Thymus (tissue), 11 donors: ENCODE results near the gene MBTPS1. TPM values are rescaled to one million over a fixed set of nuclear protein-coding genes. Genes with fewer than 3 reads are reported as not detected.

Experiments used
- DNase-seq, 9 donors: peaks; one replicate each; pipeline ENCODE4 v3.0.0-alpha.2; 2013; ENCODE audit warnings: low spot score in 9 of 9, low read depth in 6 of 9, missing footprints in 1 of 9
- H3K27ac ChIP-seq, 2 donors: one replicate each; pipeline ENCODE4 v1.5.1; 2013; ENCODE audit warnings: control low read depth in 1 of 2, low read depth in 1 of 2, low read length in 1 of 2, mild to moderate bottlenecking in 1 of 2, moderate library complexity in 1 of 2
- H3K27me3 ChIP-seq, 2 donors: one replicate each; pipeline ENCODE4 v1.5.1; 2013; ENCODE audit warnings: low read length in 1 of 2; ENCODE audit not compliant: control insufficient read depth in 2 of 2, insufficient read depth in 1 of 2
- H3K36me3 ChIP-seq, 2 donors: one replicate each; pipeline ENCODE4 v1.5.1; 2013; ENCODE audit warnings: low read length in 1 of 2, mild to moderate bottlenecking in 1 of 2, moderate library complexity in 1 of 2; ENCODE audit not compliant: control insufficient read depth in 2 of 2, insufficient read depth in 2 of 2
- H3K4me1 ChIP-seq, 2 donors: one replicate each; pipeline ENCODE4 v1.5.1; 2013; ENCODE audit warnings: low read length in 2 of 2; ENCODE audit not compliant: control insufficient read depth in 2 of 2, insufficient read depth in 2 of 2
- H3K4me3 ChIP-seq, 2 donors: one replicate each; pipeline ENCODE4 v1.5.1; 2013; ENCODE audit warnings: low read length in 2 of 2, control low read depth in 1 of 2, mild to moderate bottlenecking in 1 of 2
- H3K9me3 ChIP-seq, 2 donors: one replicate each; pipeline ENCODE4 v1.5.1; 2013; ENCODE audit warnings: low read length in 1 of 2, mild to moderate bottlenecking in 1 of 2; ENCODE audit not compliant: control insufficient read depth in 2 of 2, insufficient read depth in 1 of 2
- WGBS: extraction: QIAGEN DNeasy Blood & Tissue Kit; methylation state at CpG from one replicate; pipeline ENCODE4 v1.1.7; 2013; 5-methylcytosine and 5-hydroxymethylcytosine counted together
- polyA plus RNA-seq: library from polyadenylated mRNA; stranded (reverse); fragments of 200-250 nt; gene quantifications from one replicate; pipeline ENCODE4 v1.2.3, GENCODE V29; 2013
- total RNA-seq: library from RNA; stranded (reverse); fragments of 120-200 nt; gene quantifications from one replicate; pipeline ENCODE4 v1.2.4, GENCODE V29; 2013
- donor health status: healthy.

MBTPS1 gene
- total and polyA plus RNA-seq, 2 donors: 39.4 to 65.6 TPM

DNA sequence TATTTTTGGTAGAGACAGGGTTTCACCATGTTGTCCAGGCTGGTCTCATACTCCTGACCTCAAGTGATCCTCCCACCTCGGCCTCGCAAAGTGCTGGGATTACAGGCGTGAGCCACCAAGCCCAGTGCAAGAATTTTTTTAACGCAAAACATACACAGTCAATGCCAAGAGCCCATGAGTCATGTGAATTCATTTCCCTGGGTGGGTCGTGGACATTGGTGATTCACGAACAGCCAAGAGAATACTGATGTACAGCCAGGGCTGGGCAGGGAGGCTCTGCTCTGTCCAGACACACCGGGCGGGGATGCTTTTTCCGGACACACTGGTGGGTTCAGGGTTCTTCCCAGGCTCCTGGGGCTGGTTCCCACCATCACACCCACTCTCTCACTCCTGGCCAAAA, 91.9 kb downstream of the MBTPS1 start:
- no peak overlapping the region for H3K27ac ChIP-seq
- WGBS: 87% methylated on average over 9 of the region's 9 CpGs
- no peaks in the 10 kb centered on the region for H3K36me3 ChIP-seq
- no peaks in the 10 kb centered on the region for H3K4me1 ChIP-seq
- no peak overlapping the region for H3K4me3 ChIP-seq
- H3K9me3 ChIP-seq: peaks cover 0 to 12% of the 10 kb centered on the region in 2 donors
- peaks cover 0 to 13% of the 10 kb centered on the region in 2 donors for H3K27me3 ChIP-seq
- DNase-seq: no peak

DNA sequence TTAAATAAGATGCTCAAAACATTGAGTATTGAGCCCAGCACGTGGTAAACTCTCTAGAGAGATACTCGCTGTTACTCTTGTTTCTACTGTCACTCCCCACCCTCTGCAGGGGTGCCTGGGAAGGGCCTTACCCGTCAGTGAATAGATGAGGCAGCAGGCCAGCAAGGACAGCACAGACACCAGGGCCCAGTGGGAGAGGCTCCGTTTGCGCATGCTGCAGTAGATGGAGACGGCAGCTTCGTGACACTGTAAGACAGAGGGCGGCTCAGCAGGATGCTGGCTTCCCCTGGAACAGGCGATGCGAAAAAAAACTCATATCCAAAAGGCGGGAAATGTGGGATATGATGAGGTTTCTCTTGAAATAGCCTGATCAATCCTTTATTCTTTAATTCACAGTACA, 94.1 kb downstream of the MBTPS1 start:
- H3K4me3 ChIP-seq: no peak overlapping the region
- H3K4me1 ChIP-seq: no peaks in the 10 kb centered on the region
- no peak for DNase-seq
- H3K9me3 ChIP-seq: peaks cover 0 to 12% of the 10 kb centered on the region in 2 donors
- H3K27me3 ChIP-seq: peaks cover 0 to 8% of the 10 kb centered on the region in 2 donors
- no peaks in the 10 kb centered on the region for H3K36me3 ChIP-seq
- H3K27ac ChIP-seq: no peak overlapping the region
- WGBS: 82% methylated on average over 11 of the region's 11 CpGs

DNA sequence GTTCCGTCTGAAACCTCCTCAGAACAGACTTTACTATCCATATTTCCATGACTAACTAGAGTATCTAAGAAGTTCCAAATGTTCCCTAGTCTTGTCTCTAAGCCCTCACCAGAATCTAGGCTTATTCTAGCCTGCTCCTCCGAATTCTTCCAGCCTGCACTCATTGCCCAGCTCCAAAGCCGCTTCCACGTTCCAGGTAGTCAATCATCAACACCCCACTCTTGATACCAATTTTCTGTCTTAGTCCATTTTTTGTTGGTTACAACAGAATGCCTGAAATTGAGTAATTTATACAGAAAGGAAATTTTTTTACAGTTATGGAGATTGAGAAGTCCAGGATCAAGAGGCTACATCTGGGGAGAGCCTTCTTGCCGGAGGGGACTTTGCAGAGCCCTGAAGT, 95.3 kb downstream of the MBTPS1 start:
- no peaks in the 10 kb centered on the region for H3K4me1 ChIP-seq
- no peak overlapping the region for H3K27ac ChIP-seq
- 75% methylated on average over 5 of the region's 5 CpGs for WGBS
- DNase-seq: no peak
- no peaks in the 10 kb centered on the region for H3K36me3 ChIP-seq
- no peak overlapping the region for H3K4me3 ChIP-seq
- peaks cover 0 to 4% of the 10 kb centered on the region in 2 donors for H3K27me3 ChIP-seq
- H3K9me3 ChIP-seq: peaks cover 0 to 12% of the 10 kb centered on the region in 2 donors

DNA sequence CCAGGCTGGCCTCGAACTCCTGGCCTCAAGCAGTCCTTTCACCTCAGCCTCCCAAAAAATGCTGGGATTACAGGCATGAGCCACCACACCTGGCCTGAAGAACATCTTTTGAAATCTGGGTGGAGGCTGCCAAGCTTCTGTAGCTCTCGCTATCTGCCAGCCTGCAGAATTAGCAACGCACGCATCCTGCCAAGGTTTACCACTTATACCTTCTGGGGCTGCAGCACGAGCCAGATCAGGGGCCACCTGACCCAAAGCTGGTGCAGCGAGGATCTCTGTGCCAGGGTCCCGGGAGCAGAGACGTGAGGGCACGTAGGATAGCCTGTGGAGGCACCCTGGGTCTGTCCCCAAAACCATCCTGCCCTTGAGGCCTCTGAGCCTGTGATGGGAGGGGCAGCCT, 96.4 kb downstream of the MBTPS1 start:
- WGBS: 95% methylated on average over 9 of the region's 9 CpGs
- Histone ChIP-seq H3K4me3 (no peak overlapping the region), H3K4me1 (no peaks in the 10 kb centered on the region), H3K27ac (no peak overlapping the region), H3K27me3 (peaks cover 0 to 2% of the 10 kb centered on the region in 2 donors), H3K9me3 (peaks cover 0 to 12% of the 10 kb centered on the region in 2 donors), H3K36me3 (no peaks in the 10 kb centered on the region)
- no peak for DNase-seq

GRCh38 chr16:84018710-84019109, 98.0 kb downstream of the MBTPS1 start:
- Histone ChIP-seq H3K27me3 (peaks cover 0 to 2% of the 10 kb centered on the region in 2 donors), H3K9me3 (peaks cover 0 to 18% of the 10 kb centered on the region in 2 donors), H3K36me3 (no peaks in the 10 kb centered on the region), H3K4me3 (no peak overlapping the region), H3K27ac (no peak overlapping the region), H3K4me1 (no peaks in the 10 kb centered on the region)
- 96% methylated on average over 4 of the region's 4 CpGs for WGBS
- no peak for DNase-seq

DNA sequence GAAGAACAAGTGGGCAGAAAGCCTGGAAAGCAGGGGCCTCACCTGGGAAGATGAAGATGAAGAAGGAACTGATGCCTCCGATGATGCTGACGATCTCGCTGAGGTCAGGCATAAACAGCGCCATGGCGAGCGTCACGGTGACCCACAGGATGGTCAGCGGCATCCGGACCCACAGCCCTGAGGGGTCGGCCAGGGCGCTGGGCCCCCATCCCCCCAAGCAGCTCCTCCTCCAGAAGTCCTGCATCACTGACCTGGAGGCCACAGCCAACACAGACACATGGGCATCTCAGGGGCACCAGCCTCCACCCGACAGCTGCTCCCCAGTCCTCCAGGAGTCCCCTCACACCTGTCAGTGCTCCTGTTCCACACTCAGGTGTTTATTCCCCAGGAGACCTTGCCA, 100.3 kb downstream of the MBTPS1 start:
- Histone ChIP-seq H3K9me3 (peaks cover 0 to 10% of the 10 kb centered on the region in 2 donors), H3K4me3 (no peak overlapping the region), H3K4me1 (no peaks in the 10 kb centered on the region), H3K27ac (no peak overlapping the region), H3K36me3 (no peaks in the 10 kb centered on the region), H3K27me3 (no peaks in the 10 kb centered on the region)
- 97% methylated on average over 12 of the region's 12 CpGs for WGBS
- DNase-seq: no peak

- H3K27me3 ChIP-seq: no peaks in the 10 kb centered on the region
- H3K27ac ChIP-seq: no peak overlapping the region
- H3K4me3 ChIP-seq: no peak overlapping the region
- WGBS: 89% methylated on average over 12 of the region's 12 CpGs
- no peaks in the 10 kb centered on the region for H3K4me1 ChIP-seq
- no peaks in the 10 kb centered on the region for H3K36me3 ChIP-seq
- H3K9me3 ChIP-seq: peaks cover 0 to 5% of the 10 kb centered on the region in 2 donors
- no peak for DNase-seq
These were observed 101.3 kb downstream of the MBTPS1 start for GRCh38 chr16:84015399-84015798.

- Histone ChIP-seq H3K36me3 (no peaks in the 10 kb centered on the region), H3K4me1 (no peaks in the 10 kb centered on the region), H3K27me3 (no peaks in the 10 kb centered on the region), H3K4me3 (no peak overlapping the region), H3K27ac (no peak overlapping the region), H3K9me3 (peaks cover 0 to 5% of the 10 kb centered on the region in 2 donors)
- WGBS: 82% methylated on average over 14 of the region's 14 CpGs
- DNase-seq: no peak
These were observed 102.0 kb downstream of the MBTPS1 start for GRCh38 chr16:84014570-84015327.

DNA sequence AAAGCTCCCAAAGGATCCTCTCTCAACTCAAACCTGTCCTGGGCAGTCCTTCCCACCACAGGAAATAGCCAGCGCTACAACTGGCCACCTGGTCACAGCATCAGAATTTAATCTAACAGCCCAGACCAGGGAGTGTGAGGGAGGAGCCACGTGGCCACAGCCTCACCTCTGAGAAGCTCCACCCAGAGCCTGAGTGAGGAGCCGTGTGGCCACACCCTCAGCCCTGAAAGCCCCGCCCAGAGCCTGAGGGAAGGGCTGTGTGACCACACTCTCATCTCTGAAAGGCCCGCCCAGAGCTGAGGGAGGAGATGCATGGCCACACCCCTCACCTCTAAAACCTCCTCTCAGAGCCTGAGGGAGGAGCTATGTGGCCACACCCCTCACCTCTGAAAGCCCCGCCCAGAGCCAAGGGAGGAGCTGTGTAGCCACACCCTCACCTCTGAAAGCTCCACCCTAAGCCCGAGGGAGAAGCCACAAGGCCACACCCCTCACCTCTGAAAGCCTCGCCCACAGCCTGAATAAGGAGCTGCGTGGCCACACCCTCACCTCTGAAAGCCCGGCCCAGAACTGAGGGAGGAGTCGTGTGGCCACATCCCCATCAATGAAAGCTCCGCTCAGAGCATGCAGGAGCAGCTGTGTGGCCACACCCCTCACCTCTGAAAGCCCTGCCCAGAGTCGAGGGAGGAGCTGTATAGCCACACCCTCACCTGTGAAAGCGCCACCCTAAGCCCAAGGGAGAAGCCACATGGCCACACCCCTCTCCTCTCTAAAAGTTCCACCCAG, 102.8 kb downstream of the MBTPS1 start:
- Histone ChIP-seq H3K4me3 (no peak overlapping the region), H3K9me3 (peaks cover 0 to 5% of the 10 kb centered on the region in 2 donors), H3K27me3 (no peaks in the 10 kb centered on the region), H3K36me3 (no peaks in the 10 kb centered on the region), H3K4me1 (no peaks in the 10 kb centered on the region), H3K27ac (no peak overlapping the region)
- 21% methylated on average over 14 of the region's 14 CpGs for WGBS
- DNase-seq: peak in 6 of 9 donors; percentile 3 to 37 (median 16)
